ENCODE results near the gene CBX6.
"Not testable (repeated sequence)": the region's sequence is repeated elsewhere in the genome, so short reads cannot be mapped to it uniquely, and the experiment has no call there.

CBX6 gene

GRCh38 chr22:38861170-38861876 lies 10.7 kb downstream of the CBX6 start:
- DNase-seq (ENCODE audit: low read depth in 2 of 2) = no peak

GRCh38 chr22:38860283-38861169 lies 11.5 kb downstream of the CBX6 start:
- no peak for DNase-seq (ENCODE audit: low read depth in 2 of 2)

- no peak for DNase-seq (ENCODE audit: low read depth in 2 of 2)
Measured at GRCh38 chr22:38859581-38860282, 12.3 kb downstream of the CBX6 start.

GRCh38 chr22:38858492-38858891 lies 13.5 kb downstream of the CBX6 start:
- DNase-seq (ENCODE audit: low read depth in 2 of 2) = no peak

GRCh38 chr22:38854476-38854875 lies 17.5 kb downstream of the CBX6 start:
- not testable (repeated sequence) for DNase-seq (ENCODE audit: low read depth in 2 of 2)

- DNase-seq (ENCODE audit: low read depth in 2 of 2) = not testable (repeated sequence)
Measured at GRCh38 chr22:38853883-38854282, 18.1 kb downstream of the CBX6 start.

GRCh38 chr22:38853196-38853651 lies 18.8 kb downstream of the CBX6 start:
- DNase-seq (ENCODE audit: low read depth in 2 of 2) = no peak

- no peak for DNase-seq (ENCODE audit: low read depth in 2 of 2)
Measured at GRCh38 chr22:38852522-38852921, 19.5 kb downstream of the CBX6 start.

GRCh38 chr22:38850941-38851849 lies 20.8 kb downstream of the CBX6 start:
- no peak for DNase-seq (ENCODE audit: low read depth in 2 of 2)

GRCh38 chr22:38850399-38850798 lies 21.6 kb downstream of the CBX6 start:
- DNase-seq (ENCODE audit: low read depth in 2 of 2) = no peak

- DNase-seq (ENCODE audit: low read depth in 2 of 2) = no peak
Measured at GRCh38 chr22:38849811-38850210, 22.2 kb downstream of the CBX6 start.

- no peak for DNase-seq (ENCODE audit: low read depth in 2 of 2)
Measured at GRCh38 chr22:38846412-38846811, 25.6 kb downstream of the CBX6 start.

GRCh38 chr22:38845004-38845740 lies 26.8 kb downstream of the CBX6 start:
- no peak for DNase-seq (ENCODE audit: low read depth in 2 of 2)

GRCh38 chr22:38844315-38845003 lies 27.6 kb downstream of the CBX6 start:
- no peak for DNase-seq (ENCODE audit: low read depth in 2 of 2)

- no peak for DNase-seq (ENCODE audit: low read depth in 2 of 2)
Measured at GRCh38 chr22:38843657-38844314, 28.2 kb downstream of the CBX6 start, which contains the start of gene NPTXR. Gene NPTXR (minus strand): TSS chr22:38844028.

GRCh38 chr22:38843201-38843656 lies 28.8 kb downstream of the CBX6 start:
- DNase-seq (ENCODE audit: low read depth in 2 of 2) = peak; percentile 33 to 36

GRCh38 chr22:38842512-38843200 lies 29.4 kb downstream of the CBX6 start:
- no peak for DNase-seq (ENCODE audit: low read depth in 2 of 2)

- DNase-seq (ENCODE audit: low read depth in 2 of 2) = no peak
Measured at GRCh38 chr22:38841635-38842034, 30.4 kb downstream of the CBX6 start.

- no peak for DNase-seq (ENCODE audit: low read depth in 2 of 2)
Measured at GRCh38 chr22:38841211-38841610, 30.8 kb downstream of the CBX6 start.

All from fibroblast of skin of left biceps (primary cell).